ENCODE results near the gene C1QTNF12.

The C1QTNF12 gene

GRCh38 chr1:1231400-1232207 lies 14.9 kb downstream of the C1QTNF12 start, which contains the start of gene SDF4:
Gene SDF4 (minus strand): TSS chr1:1232001. CDS start chr1:1228772, 3,229 bp downstream.
- Histone ChIP-seq H3K9me2 (replicated peaks; ENCODE audit: insufficient read depth, low read length) (no peaks in the 10 kb centered on the region), H3K27ac (ENCODE audit: low read depth, low read length) (peak within 1 kb of the TSS; percentile 53), H3K4me2 (ENCODE audit: low read depth, low read length, poor library complexity, severe bottlenecking) (peak within 1 kb of the TSS; percentile 90), H3F3A (ENCODE audit: insufficient read depth) (no peaks in the 10 kb centered on the region), H2AFZ (ENCODE audit: low read depth, low read length, severe bottlenecking) (peak within 1 kb of the TSS; percentile 62), H4K20me1 (ENCODE audit: low read depth, low read length) (no peaks in the 10 kb centered on the region), H3K36me3 (ENCODE audit: low read length) (no peaks in the 10 kb centered on the region), H3K27me3 (ENCODE audit: low read length) (no peaks in the 10 kb centered on the region), H3K9me3 (ENCODE audit: insufficient read depth, low read length) (no peaks in the 10 kb centered on the region), H3K79me2 (ENCODE audit: insufficient read depth, low read length) (peaks cover 35% of the 10 kb centered on the region), H3K9ac (ENCODE audit: low read length) (peak within 1 kb of the TSS; percentile 87), H3K4me3 (ENCODE audit: insufficient read depth, low read length, poor library complexity, severe bottlenecking) (peak within 1 kb of the TSS; percentile 77)
- TF ChIP-seq CTCF (IDR thresholded peaks at IDR 0.05; ENCODE audit: insufficient read depth, low read length, poor library complexity, severe bottlenecking) (no peak), EZH2phosphoT487 (conservative IDR thresholded peaks at IDR 0.05; ENCODE audit: low read length) (no peak)

- Histone ChIP-seq H3K4me2 (ENCODE audit: low read depth, low read length, poor library complexity, severe bottlenecking) (peak overlapping the region; percentile 90), H3K79me2 (ENCODE audit: insufficient read depth, low read length) (peaks cover 35% of the 10 kb centered on the region), H3K27me3 (ENCODE audit: low read length) (no peaks in the 10 kb centered on the region), H3K9me3 (ENCODE audit: insufficient read depth, low read length) (no peaks in the 10 kb centered on the region), H3K27ac (ENCODE audit: low read depth, low read length) (peak overlapping the region; percentile 53), H4K20me1 (ENCODE audit: low read depth, low read length) (no peaks in the 10 kb centered on the region), H2AFZ (ENCODE audit: low read depth, low read length, severe bottlenecking) (peak overlapping the region; percentile 62), H3K36me3 (ENCODE audit: low read length) (no peaks in the 10 kb centered on the region), H3K9me2 (replicated peaks; ENCODE audit: insufficient read depth, low read length) (no peaks in the 10 kb centered on the region), H3F3A (ENCODE audit: insufficient read depth) (no peaks in the 10 kb centered on the region), H3K9ac (ENCODE audit: low read length) (peak overlapping the region; percentile 87), H3K4me3 (ENCODE audit: insufficient read depth, low read length, poor library complexity, severe bottlenecking) (peak overlapping the region; percentile 77)
- no peak for TF ChIP-seq CTCF (IDR thresholded peaks at IDR 0.05; ENCODE audit: insufficient read depth, low read length, poor library complexity, severe bottlenecking)
- TF ChIP-seq EZH2phosphoT487 (conservative IDR thresholded peaks at IDR 0.05; ENCODE audit: low read length): no peak
These were observed 15.7 kb downstream of the C1QTNF12 start for GRCh38 chr1:1230656-1231399.

- Histone ChIP-seq H3K36me3 (ENCODE audit: low read length) (no peaks in the 10 kb centered on the region), H3K79me2 (ENCODE audit: insufficient read depth, low read length) (peaks cover 40% of the 10 kb centered on the region)
These were observed 16.8 kb downstream of the C1QTNF12 start for GRCh38 chr1:1229770-1230169.

More at GRCh38 chr1:1229770-1230169, 16.8 kb downstream of the C1QTNF12 start:
- Histone ChIP-seq H2AFZ (ENCODE audit: low read depth, low read length, severe bottlenecking) (no peak overlapping the region), H3K27ac (ENCODE audit: low read depth, low read length) (no peak overlapping the region), H3K4me2 (ENCODE audit: low read depth, low read length, poor library complexity, severe bottlenecking) (no peak overlapping the region), H3F3A (ENCODE audit: insufficient read depth) (no peaks in the 10 kb centered on the region), H3K4me3 (ENCODE audit: insufficient read depth, low read length, poor library complexity, severe bottlenecking) (no peak overlapping the region), H4K20me1 (ENCODE audit: low read depth, low read length) (no peaks in the 10 kb centered on the region), H3K27me3 (ENCODE audit: low read length) (no peaks in the 10 kb centered on the region), H3K9me2 (replicated peaks; ENCODE audit: insufficient read depth, low read length) (no peaks in the 10 kb centered on the region), H3K9ac (ENCODE audit: low read length) (no peak overlapping the region), H3K9me3 (ENCODE audit: insufficient read depth, low read length) (no peaks in the 10 kb centered on the region)
- TF ChIP-seq EZH2phosphoT487 (conservative IDR thresholded peaks at IDR 0.05; ENCODE audit: low read length): no peak
- TF ChIP-seq CTCF (IDR thresholded peaks at IDR 0.05; ENCODE audit: insufficient read depth, low read length, poor library complexity, severe bottlenecking): no peak
